HFF-Myc (cell line): ENCODE data around the gene ELP6.
A peak's percentile ranks its signal among the peaks of the same experiment; 100 is the strongest.

ENCODE experiments used
- DNase-seq: peaks from one replicate; pipeline ENCODE4 v3.0.0-alpha.2; 2011; ENCODE audit warnings: low read depth; ENCODE audit errors: extremely low read depth
- H3K4me3 ChIP-seq: replicated peaks from 2 replicates; pipeline ENCODE4 v1.5.1; 2011; ENCODE audit warnings: low read depth, mild to moderate bottlenecking, control low read depth, low read length
- CTCF ChIP-seq: IDR thresholded peaks from 2 replicates; pipeline ENCODE4 v1.5.1; 2012; ENCODE audit warnings: mild to moderate bottlenecking, low read depth, low read length, control low read depth; ENCODE audit errors: missing control alignments

The ELP6 gene

DNA sequence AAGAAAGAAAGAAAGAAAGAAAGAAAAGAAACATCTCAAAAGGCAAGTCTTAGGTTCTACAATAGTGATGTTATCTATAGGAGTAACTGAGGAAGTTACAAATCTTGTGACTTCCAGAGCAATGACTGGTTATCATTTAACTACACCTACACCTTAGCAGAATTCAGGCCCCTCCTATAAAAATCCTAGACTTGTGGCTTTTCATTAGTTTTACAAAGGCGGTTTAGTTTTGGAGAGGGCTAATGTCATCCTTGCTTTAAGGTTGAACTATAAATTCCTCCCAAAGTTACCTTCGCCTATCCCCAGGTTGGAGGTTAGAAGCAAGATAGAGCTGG lies 33.7 kb downstream of the ELP6 start:
- TF ChIP-seq CTCF, result no peak
- no peak for DNase-seq
- H3K4me3 ChIP-seq, result no peak overlapping the region

DNA sequence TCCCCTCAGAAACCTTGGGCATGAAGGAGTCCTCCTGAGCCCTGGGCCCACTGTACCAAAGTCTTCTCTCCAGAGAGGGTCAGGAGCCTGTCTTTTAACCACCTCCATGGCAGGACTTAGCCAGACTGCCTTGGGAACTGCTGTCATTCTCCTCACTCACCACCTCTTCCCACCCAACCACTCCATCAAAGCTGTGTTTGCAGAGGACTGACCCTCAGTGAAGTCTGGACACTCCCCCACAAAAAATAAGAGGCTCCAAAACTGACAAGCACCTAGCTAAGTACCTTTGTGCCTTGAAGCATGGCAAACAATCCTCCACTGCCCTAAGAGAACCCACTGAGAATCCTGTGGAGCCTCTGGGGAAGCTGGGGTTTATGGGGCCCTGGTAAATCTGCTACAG lies 35.5 kb downstream of the ELP6 start:
- no peak overlapping the region for H3K4me3 ChIP-seq
- no peak for TF ChIP-seq CTCF
- no peak for DNase-seq

GRCh38 chr3:47476644-47477199 lies 36.8 kb downstream of the ELP6 start:
- H3K4me3 ChIP-seq, result peak overlapping the region; percentile 96
- TF ChIP-seq CTCF, result no peak
- no peak for DNase-seq

- DNase-seq, result no peak
- no peak for TF ChIP-seq CTCF
- peak overlapping the region; percentile 96 for H3K4me3 ChIP-seq
These were observed 37.2 kb downstream of the ELP6 start for GRCh38 chr3:47476330-47476626.

- peak; percentile 51 for DNase-seq
- peak; percentile 83 for TF ChIP-seq CTCF
- peak within 1 kb of the TSS; percentile 96 for H3K4me3 ChIP-seq
These were observed 37.8 kb downstream of the ELP6 start, which contains the start of gene SCAP for GRCh38 chr3:47475570-47476329. TSS of gene SCAP (minus strand) at chr3:47475941. CDS start at chr3:47442993, 32,948 bp downstream.

DNA sequence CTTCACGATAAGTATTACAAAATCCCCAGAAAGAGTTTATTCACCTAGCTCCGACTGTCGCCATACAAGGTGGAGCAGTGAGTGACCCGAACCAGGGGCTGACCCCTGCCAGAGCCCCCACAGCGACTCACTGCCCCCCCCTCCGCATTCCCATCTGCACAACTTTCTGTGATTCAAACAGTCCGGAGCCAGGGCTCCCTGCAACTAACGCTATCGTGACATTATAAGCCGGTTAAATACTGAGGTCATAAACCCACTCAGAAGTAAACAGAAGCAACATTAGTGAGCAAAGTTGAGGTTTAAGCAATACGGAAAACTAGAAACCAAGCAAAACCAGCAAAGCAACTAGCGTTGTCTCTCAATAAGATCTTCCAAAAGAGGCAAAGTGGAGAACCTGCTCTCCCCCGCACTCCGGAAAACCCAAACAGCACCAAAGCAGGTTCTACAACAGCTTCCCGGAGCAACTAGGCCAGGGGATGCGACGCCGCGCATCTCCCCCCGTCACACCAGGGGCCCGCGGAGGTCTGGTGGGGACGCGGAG lies 38.4 kb downstream of the ELP6 start:
- no peak for DNase-seq
- H3K4me3 ChIP-seq, result peak overlapping the region; percentile 96
- no peak for TF ChIP-seq CTCF
